Activated CD8-positive, alpha-beta memory T cell treated with anti-CD3 and anti-CD28 coated beads, Interleukin-2, amount 10 ng/mL, durations not matched to agents 7 days and 5 days (primary cell): Measurements from ENCODE around the gene AKAP9. TPM values are rescaled to one million over a fixed set of nuclear protein-coding genes. Genes with fewer than 3 reads are reported as not detected.
"Not testable (repeated sequence)": the region's sequence is repeated elsewhere in the genome, so short reads cannot be mapped to it uniquely, and the experiment has no call there.

Source experiments
- ATAC-seq: fragments of 150-1000 bp; cut with Tn5 transposase; one replicate; pipeline ENCODE4 v1.10.0; 2021; ENCODE audit warnings: moderate library complexity
- CTCF ChIA-PET: fragments of 350-600 bp; sonication (Branson Sonifier 250); formaldehyde crosslinking; loops from one replicate; lab custom pipeline; 2021; ENCODE audit warnings: antibody characterized with exemption; lab: Charles Lee
- DNase-seq: peaks from one replicate; pipeline ENCODE4 v3.0.0-alpha.2; 2020
- H3K27ac Mint-ChIP-seq: one replicate; pipeline ENCODE4 v1.8.0; 2021; ENCODE audit warnings: mild to moderate bottlenecking, mixed read lengths
- H3K27me3 Mint-ChIP-seq: one replicate; pipeline ENCODE4 v1.8.0; 2021; ENCODE audit warnings: mixed read lengths
- H3K36me3 Mint-ChIP-seq: one replicate; pipeline ENCODE4 v1.8.0; 2021; ENCODE audit warnings: mild to moderate bottlenecking, mixed read lengths
- H3K4me1 Mint-ChIP-seq: one replicate; pipeline ENCODE4 v1.8.0; 2021; ENCODE audit warnings: mixed read lengths
- H3K4me3 Mint-ChIP-seq: one replicate; pipeline ENCODE4 v1.8.0; 2021; ENCODE audit warnings: mild to moderate bottlenecking, moderate library complexity, mixed read lengths
- H3K9me3 Mint-ChIP-seq: one replicate; pipeline ENCODE4 v1.8.0; 2022; ENCODE audit warnings: low read depth, mixed read lengths
- total RNA-seq, 2 experiments: library from RNA; stranded (reverse); gene quantifications; one replicate each; pipeline ENCODE4 v1.2.3, GENCODE V29; 2021

The AKAP9 gene
- total RNA-seq, 2 experiments from 2014 or later, result 35.1 to 38.4 TPM

GRCh38 chr7:91995391-91996105 is 54.9 kb downstream of the AKAP9 start:
- Mint-ChIP-seq H3K4me3 (no peak overlapping the region), H3K9me3 (no peaks in the 10 kb centered on the region), H3K4me1 (peaks cover 18% of the 10 kb centered on the region), H3K36me3 (peaks cover 27% of the 10 kb centered on the region), H3K27me3 (no peaks in the 10 kb centered on the region), H3K27ac (no peak overlapping the region)
- ATAC-seq (no peak), DNase-seq (no peak)
- CTCF ChIA-PET, result no interaction called here

DNA sequence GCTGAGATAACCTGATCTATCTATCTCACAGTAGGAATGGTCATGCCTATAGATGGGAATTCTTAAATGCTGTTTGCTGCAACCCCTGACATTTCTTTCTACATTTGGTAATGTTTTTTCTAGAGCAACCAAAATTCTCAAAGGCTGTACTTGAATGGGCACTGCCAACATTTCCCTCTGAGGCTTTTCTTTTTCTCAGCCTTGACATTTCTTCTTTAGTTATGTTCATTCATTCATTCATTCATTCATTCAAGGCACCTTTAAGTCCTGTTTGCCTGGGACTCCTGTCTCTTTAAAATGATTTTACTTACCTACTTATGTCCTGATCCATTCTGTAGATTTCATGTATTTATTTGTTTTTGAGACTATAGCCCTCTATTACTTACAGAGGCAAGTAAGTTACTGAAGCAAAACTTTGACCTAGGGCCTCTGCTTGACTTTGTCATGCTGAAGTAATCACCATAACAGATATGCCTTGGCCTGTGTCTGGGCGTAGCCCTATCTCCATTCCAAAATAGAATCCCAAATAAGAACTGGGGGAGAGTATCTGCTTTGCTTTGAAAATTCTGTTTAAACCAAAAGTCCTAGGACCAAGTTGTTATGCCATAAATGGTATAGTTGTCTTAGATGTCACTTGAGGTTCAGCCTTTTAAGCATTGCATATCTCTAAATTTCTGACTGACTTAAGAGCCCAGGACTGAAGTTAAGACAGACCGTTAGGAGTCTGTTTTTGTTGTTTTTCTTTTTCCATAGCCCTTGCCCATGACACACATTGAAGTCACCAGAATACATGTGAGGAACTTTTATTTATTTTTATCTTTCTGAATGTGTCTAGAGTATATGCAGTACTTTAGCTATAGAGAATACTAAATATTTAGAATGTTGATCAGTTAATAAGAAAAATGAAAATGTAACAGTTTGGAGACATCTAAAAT is 59.2 kb downstream of the AKAP9 start:
- no peak overlapping the region for H3K27ac Mint-ChIP-seq

GRCh38 chr7:92002720-92003119 is 62.1 kb downstream of the AKAP9 start:
- ATAC-seq, result no peak
- no peak overlapping the region for H3K4me3 Mint-ChIP-seq
- no peaks in the 10 kb centered on the region for H3K4me1 Mint-ChIP-seq
- no peak overlapping the region for H3K27ac Mint-ChIP-seq
- H3K27me3 Mint-ChIP-seq, result no peaks in the 10 kb centered on the region
- CTCF ChIA-PET, result no interaction called here
- peaks cover 44% of the 10 kb centered on the region for H3K36me3 Mint-ChIP-seq
- no peak for DNase-seq
- peaks cover 2% of the 10 kb centered on the region for H3K9me3 Mint-ChIP-seq

More for the DNA sequence above, 59.2 kb downstream of the AKAP9 start:
- DNase-seq (no peak), ATAC-seq (no peak)
- Mint-ChIP-seq H3K4me1 (peaks cover 5% of the 10 kb centered on the region), H3K27me3 (no peaks in the 10 kb centered on the region), H3K36me3 (peaks cover 34% of the 10 kb centered on the region), H3K9me3 (peaks cover 2% of the 10 kb centered on the region), H3K4me3 (no peak overlapping the region)
- CTCF ChIA-PET, result no interaction called here

- Mint-ChIP-seq H3K36me3 (peaks cover 54% of the 10 kb centered on the region), H3K9me3 (peaks cover 2% of the 10 kb centered on the region), H3K27ac (no peak overlapping the region), H3K4me1 (no peaks in the 10 kb centered on the region), H3K4me3 (no peak overlapping the region), H3K27me3 (no peaks in the 10 kb centered on the region)
- DNase-seq (no peak), ATAC-seq (no peak)
- CTCF ChIA-PET, result no interaction called here
Measured at GRCh38 chr7:92006046-92006445, 65.4 kb downstream of the AKAP9 start.

GRCh38 chr7:92010215-92010614 is 69.6 kb downstream of the AKAP9 start:
- Mint-ChIP-seq H3K27me3 (no peaks in the 10 kb centered on the region), H3K36me3 (peaks cover 57% of the 10 kb centered on the region), H3K4me1 (no peaks in the 10 kb centered on the region), H3K27ac (no peak overlapping the region), H3K9me3 (no peaks in the 10 kb centered on the region), H3K4me3 (no peak overlapping the region)
- ATAC-seq (no peak), DNase-seq (no peak)
- CTCF ChIA-PET, result no interaction called here

DNA sequence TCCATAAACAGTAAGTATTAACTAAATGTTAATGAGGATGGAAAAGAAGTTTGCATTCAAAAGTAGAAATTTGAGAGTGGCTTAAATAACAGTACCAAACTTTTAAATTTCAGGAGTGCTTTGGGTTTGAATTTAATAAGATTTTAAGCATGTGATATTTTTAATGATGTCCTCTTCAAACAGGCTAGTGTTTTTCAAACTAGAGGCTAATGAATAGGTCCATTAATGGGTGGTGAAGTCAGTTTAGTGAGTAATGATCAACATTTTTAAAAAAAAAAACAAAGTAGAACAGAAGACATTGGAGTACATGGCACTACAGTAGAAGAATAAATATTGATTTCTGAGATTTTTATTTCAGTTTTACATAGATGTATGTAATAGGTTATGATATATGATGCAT is 72.9 kb downstream of the AKAP9 start:
- CTCF ChIA-PET, result no interaction called here
- Mint-ChIP-seq H3K36me3 (peaks cover 41% of the 10 kb centered on the region), H3K9me3 (no peaks in the 10 kb centered on the region), H3K4me1 (no peaks in the 10 kb centered on the region), H3K27me3 (no peaks in the 10 kb centered on the region), H3K27ac (no peak overlapping the region), H3K4me3 (no peak overlapping the region)
- ATAC-seq (no peak), DNase-seq (no peak)

GRCh38 chr7:92020636-92021035 is 80.0 kb downstream of the AKAP9 start:
- Mint-ChIP-seq H3K9me3 (no peaks in the 10 kb centered on the region), H3K4me3 (no peak overlapping the region), H3K27me3 (no peaks in the 10 kb centered on the region), H3K27ac (no peak overlapping the region), H3K36me3 (peaks cover 21% of the 10 kb centered on the region), H3K4me1 (no peaks in the 10 kb centered on the region)
- DNase-seq (no peak), ATAC-seq (no peak)
- CTCF ChIA-PET, result no interaction called here

- DNase-seq (no peak), ATAC-seq (no peak)
- no peak overlapping the region for H3K4me3 Mint-ChIP-seq
- no peaks in the 10 kb centered on the region for H3K9me3 Mint-ChIP-seq
- no peaks in the 10 kb centered on the region for H3K27me3 Mint-ChIP-seq
- peaks cover 35% of the 10 kb centered on the region for H3K36me3 Mint-ChIP-seq
- CTCF ChIA-PET, result interaction anchor here (0.6 kb wide), 1 partner anchor 21 kb away, joined by 3 read pairs; no protein-coding TSS in a partner anchor
- H3K4me1 Mint-ChIP-seq, result no peaks in the 10 kb centered on the region
- no peak overlapping the region for H3K27ac Mint-ChIP-seq
Measured at GRCh38 chr7:92025260-92025659, 84.6 kb downstream of the AKAP9 start.

DNA sequence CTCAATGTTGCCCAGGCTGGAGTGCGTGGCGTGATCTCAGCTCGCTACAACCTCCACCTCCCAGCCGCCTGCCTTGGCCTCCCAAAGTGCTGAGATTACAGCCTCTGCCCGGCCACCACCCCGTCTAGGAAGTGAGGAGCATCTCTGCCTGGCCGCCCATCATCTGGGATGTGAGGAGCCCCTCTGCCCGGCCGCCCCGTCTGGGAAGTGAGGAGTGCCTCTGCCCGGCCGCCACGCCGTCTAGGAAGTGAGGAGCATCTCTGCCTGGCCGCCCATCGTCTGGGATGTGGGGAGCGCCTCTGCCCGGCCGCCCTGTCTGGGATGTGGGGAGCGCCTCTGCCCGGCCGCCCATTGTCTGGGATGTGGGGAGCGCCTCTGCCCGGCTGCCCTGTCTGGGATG is 86.0 kb downstream of the AKAP9 start:
- H3K27ac Mint-ChIP-seq, H3K27me3 Mint-ChIP-seq, CTCF ChIA-PET, H3K4me1 Mint-ChIP-seq, H3K4me3 Mint-ChIP-seq, ATAC-seq, DNase-seq, H3K9me3 Mint-ChIP-seq: not testable (repeated sequence)
- H3K36me3 Mint-ChIP-seq, result peaks cover 35% of the 10 kb centered on the region

- H3K27ac Mint-ChIP-seq, DNase-seq, H3K4me1 Mint-ChIP-seq, H3K4me3 Mint-ChIP-seq, H3K9me3 Mint-ChIP-seq, ATAC-seq, H3K27me3 Mint-ChIP-seq, CTCF ChIA-PET: not testable (repeated sequence)
- peaks cover 36% of the 10 kb centered on the region for H3K36me3 Mint-ChIP-seq
Measured at GRCh38 chr7:92027128-92027527, 86.5 kb downstream of the AKAP9 start.

DNA sequence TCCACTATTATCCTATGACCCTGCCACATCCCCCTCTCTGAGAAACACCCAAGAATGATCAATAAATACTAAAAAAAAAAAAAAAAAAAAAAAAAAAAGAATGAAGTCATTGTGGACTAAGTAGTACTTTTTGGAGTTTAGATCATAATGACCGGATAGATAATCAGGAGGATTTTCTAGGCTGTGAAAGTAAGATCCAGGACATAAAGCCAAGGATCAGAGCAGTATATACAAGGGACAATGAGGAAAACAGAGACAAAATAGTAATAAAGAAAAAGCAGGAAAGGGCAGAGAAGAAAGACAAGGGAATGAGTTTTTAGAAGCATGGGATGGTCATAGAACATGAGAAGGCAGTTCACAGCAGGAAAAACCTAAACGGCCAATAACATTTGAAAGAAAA is 87.6 kb downstream of the AKAP9 start:
- no peak overlapping the region for H3K27ac Mint-ChIP-seq
- CTCF ChIA-PET, result no interaction called here
- no peaks in the 10 kb centered on the region for H3K9me3 Mint-ChIP-seq
- no peaks in the 10 kb centered on the region for H3K4me1 Mint-ChIP-seq
- peaks cover 33% of the 10 kb centered on the region for H3K36me3 Mint-ChIP-seq
- H3K27me3 Mint-ChIP-seq, result no peaks in the 10 kb centered on the region
- DNase-seq (no peak), ATAC-seq (no peak)
- no peak overlapping the region for H3K4me3 Mint-ChIP-seq

- Mint-ChIP-seq H3K9me3 (no peaks in the 10 kb centered on the region), H3K27me3 (no peaks in the 10 kb centered on the region), H3K4me1 (peaks cover under 1% of the 10 kb centered on the region), H3K4me3 (no peak overlapping the region), H3K36me3 (peaks cover 33% of the 10 kb centered on the region), H3K27ac (no peak overlapping the region)
- ATAC-seq, result no peak
- no peak for DNase-seq
- CTCF ChIA-PET, result no interaction called here
Measured at GRCh38 chr7:92028686-92029085, 88.0 kb downstream of the AKAP9 start.

- Mint-ChIP-seq H3K27ac (no peak overlapping the region), H3K9me3 (no peaks in the 10 kb centered on the region), H3K4me1 (peaks cover 3% of the 10 kb centered on the region), H3K4me3 (no peak overlapping the region), H3K36me3 (peaks cover 26% of the 10 kb centered on the region), H3K27me3 (no peaks in the 10 kb centered on the region)
- CTCF ChIA-PET, result no interaction called here
- DNase-seq, result no peak
- ATAC-seq, result no peak
Measured at GRCh38 chr7:92034116-92034515, 93.5 kb downstream of the AKAP9 start.

- Mint-ChIP-seq H3K4me1 (peaks cover 3% of the 10 kb centered on the region), H3K36me3 (peaks cover 24% of the 10 kb centered on the region), H3K9me3 (no peaks in the 10 kb centered on the region), H3K27ac (no peak overlapping the region), H3K4me3 (no peak overlapping the region), H3K27me3 (no peaks in the 10 kb centered on the region)
- DNase-seq, result no peak
- no peak for ATAC-seq
- CTCF ChIA-PET, result interaction anchor here (0.7 kb wide), 1 partner anchor 17 kb away, joined by 3 read pairs; no protein-coding TSS in a partner anchor
Measured at GRCh38 chr7:92035576-92035975, 94.9 kb downstream of the AKAP9 start.
